GM23338 (cell line): ENCODE measurements around the gene TMEM271. TPM values are rescaled to one million over a fixed set of nuclear protein-coding genes. Genes with fewer than 3 reads are reported as not detected.

ENCODE experiments used
- ATAC-seq: fragments of 200-7000 bp; cut with Tn5 transposase; 3 replicates; pipeline ENCODE4 v1.9.1; 2020
- DNase-seq: peaks from one replicate; pipeline ENCODE4 v3.0.0-alpha.2; 2015; ENCODE audit warnings: low spot score
- H2AFZ ChIP-seq: fragments of 200-600 bp; sonication (generic); 2 replicates; pipeline ENCODE4 v1.8.0; 2016; ENCODE audit warnings: antibody characterized with exemption, mild to moderate bottlenecking, moderate library complexity
- H3F3A ChIP-seq: fragments of 200-600 bp; sonication (generic); replicated peaks from 2 replicates; pipeline ENCODE4 v1.8.0; 2017; ENCODE audit warnings: antibody characterized with exemption, mixed run types, low read depth
- H3K27ac ChIP-seq: fragments of 200-600 bp; sonication (generic); 2 replicates; pipeline ENCODE4 v1.6.1; 2016; ENCODE audit warnings: low read depth
- H3K27me3 ChIP-seq: fragments of 200-600 bp; sonication (generic); 2 replicates; pipeline ENCODE4 v1.8.0; 2016; ENCODE audit warnings: mild to moderate bottlenecking, mixed run types, moderate library complexity; ENCODE audit not compliant: insufficient read depth
- H3K36me3 ChIP-seq: fragments of 200-600 bp; sonication (generic); 2 replicates; pipeline ENCODE4 v1.8.0; 2016; ENCODE audit warnings: mild to moderate bottlenecking; ENCODE audit not compliant: insufficient read depth
- H3K4me1 ChIP-seq: fragments of 200-600 bp; sonication (generic); 2 replicates; pipeline ENCODE4 v1.8.0; 2016; ENCODE audit warnings: mild to moderate bottlenecking, moderate library complexity; ENCODE audit not compliant: insufficient read depth
- H3K4me2 ChIP-seq: fragments of 200-600 bp; sonication (generic); 2 replicates; pipeline ENCODE4 v1.7.1; 2017; ENCODE audit warnings: mixed run types
- H3K4me3 ChIP-seq: fragments of 200-600 bp; sonication (generic); 2 replicates; pipeline ENCODE4 v1.6.1; 2016; ENCODE audit warnings: mixed run types
- H3K79me2 ChIP-seq: fragments of 200-600 bp; sonication (generic); replicated peaks from 2 replicates; pipeline ENCODE4 v1.8.0; 2017; ENCODE audit warnings: mild to moderate bottlenecking; ENCODE audit not compliant: insufficient read depth
- H3K9me2 ChIP-seq: fragments of 200-600 bp; sonication (generic); 2 replicates; pipeline ENCODE4 v1.8.0; 2017; ENCODE audit not compliant: insufficient read depth
- H4K20me1 ChIP-seq: fragments of 200-600 bp; sonication (generic); replicated peaks from 2 replicates; pipeline ENCODE4 v1.8.0; 2017; ENCODE audit warnings: mild to moderate bottlenecking; ENCODE audit not compliant: insufficient read depth
- H3K27ac Mint-ChIP-seq: 2 replicates; pipeline ENCODE4 v1.8.0; 2020; ENCODE audit warnings: inconsistent platforms, mild to moderate bottlenecking, moderate library complexity, mixed read lengths
- H3K27me3 Mint-ChIP-seq: 3 replicates; pipeline ENCODE4 v1.8.0; 2022; ENCODE audit warnings: low read depth, mild to moderate bottlenecking, moderate library complexity, mixed read lengths, inconsistent platforms; ENCODE audit not compliant: insufficient read depth, poor library complexity
- H3K36me3 Mint-ChIP-seq: 3 replicates; pipeline ENCODE4 v1.8.0; 2021; ENCODE audit warnings: low read depth, mild to moderate bottlenecking, inconsistent platforms, moderate library complexity, mixed read lengths
- H3K4me1 Mint-ChIP-seq: 3 replicates; pipeline ENCODE4 v1.8.0; 2020; ENCODE audit warnings: mild to moderate bottlenecking, inconsistent platforms, mixed read lengths
- H3K4me3 Mint-ChIP-seq: 3 replicates; pipeline ENCODE4 v1.8.0; 2021; ENCODE audit warnings: moderate library complexity, mild to moderate bottlenecking, inconsistent platforms, mixed read lengths
- H3K9me3 Mint-ChIP-seq: 3 replicates; pipeline ENCODE4 v1.8.0; 2020; ENCODE audit warnings: moderate library complexity, mild to moderate bottlenecking, inconsistent platforms, mixed read lengths
- CREB1 ChIP-seq: fragments of 250-450 bp; sonication (Bioruptor Pico); IDR thresholded peaks from 2 replicates; pipeline ENCODE4 v1.5.0; 2020; ENCODE audit warnings: low read depth, mild to moderate bottlenecking, moderate library complexity
- STAT1 ChIP-seq: IDR thresholded peaks from one replicate; pipeline ENCODE4 v1.6.1; 2016; ENCODE audit warnings: antibody characterized with exemption; ENCODE audit not compliant: unreplicated experiment
- ZNF331 ChIP-seq: fragments of 250-450 bp; sonication (Bioruptor Pico); IDR thresholded peaks from 2 replicates; pipeline ENCODE4 v1.5.0; 2020; ENCODE audit warnings: low read depth, mild to moderate bottlenecking, moderate library complexity
- ZNF462 ChIP-seq: fragments of 250-450 bp; sonication (Bioruptor Pico); IDR thresholded peaks from 2 replicates; pipeline ENCODE4 v1.5.0; 2020; ENCODE audit warnings: mild to moderate bottlenecking, moderate library complexity
- polyA plus RNA-seq: library from polyadenylated mRNA; unstranded; fragments of >200 nt; fragmentation: Nextera tagmentation; extraction: Ambion mirVana; gene quantifications from 2 replicates; pipeline ENCODE4 v1.2.1, GENCODE V29; 2016
- total RNA-seq: library from RNA; depleted of rRNA; stranded (reverse); fragments of >200 nt; shearing (Covaris generic); gene quantifications from 2 replicates; pipeline ENCODE4 v1.2.3, GENCODE V29; 2014
- TF ChIP-seq, protein P1 (sequence below), 2 experiments: fragments of 200-600 bp in 1 of 2; sonication (generic) in 1 of 2; conservative IDR thresholded peaks; 2 replicates each; pipeline versions ENCODE4 v1.5.1 to v1.6.1; 2016 to 2017; ENCODE audit warnings: antibody characterized with exemption in 2 of 2, low read depth in 2 of 2, mild to moderate bottlenecking in 2 of 2, moderate library complexity in 1 of 2
- TF ChIP-seq, protein P2 (sequence below): IDR thresholded peaks from 2 replicates; pipeline ENCODE4 v1.6.1; 2016; ENCODE audit warnings: antibody characterized with exemption

TMEM271 gene
- total and polyA plus RNA-seq, 2 experiments from 2014 or later, result 0.11 TPM; not detected in 1

DNA sequence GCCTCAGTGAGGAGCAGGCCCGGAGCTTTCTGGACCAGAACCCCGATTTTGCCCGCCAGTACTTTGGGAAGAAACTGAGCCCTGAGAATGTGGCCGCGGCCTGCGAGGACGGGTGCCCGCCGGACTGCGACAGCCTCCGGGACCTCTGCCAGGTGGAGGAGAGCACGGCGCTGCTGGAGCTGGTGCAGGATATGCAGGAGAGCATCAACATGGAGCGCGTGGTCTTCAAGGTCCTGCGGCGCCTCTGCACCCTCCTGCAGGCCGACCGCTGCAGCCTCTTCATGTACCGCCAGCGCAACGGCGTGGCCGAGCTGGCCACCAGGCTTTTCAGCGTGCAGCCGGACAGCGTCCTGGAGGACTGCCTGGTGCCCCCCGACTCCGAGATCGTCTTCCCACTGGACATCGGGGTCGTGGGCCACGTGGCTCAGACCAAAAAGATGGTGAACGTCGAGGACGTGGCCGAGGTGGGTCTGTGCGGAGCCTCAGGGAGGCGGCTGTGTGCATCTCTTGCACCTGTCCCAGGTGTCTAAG lies 49.6 kb upstream of the TMEM271 start (continued):
- TF ChIP-seq, protein P1, sequence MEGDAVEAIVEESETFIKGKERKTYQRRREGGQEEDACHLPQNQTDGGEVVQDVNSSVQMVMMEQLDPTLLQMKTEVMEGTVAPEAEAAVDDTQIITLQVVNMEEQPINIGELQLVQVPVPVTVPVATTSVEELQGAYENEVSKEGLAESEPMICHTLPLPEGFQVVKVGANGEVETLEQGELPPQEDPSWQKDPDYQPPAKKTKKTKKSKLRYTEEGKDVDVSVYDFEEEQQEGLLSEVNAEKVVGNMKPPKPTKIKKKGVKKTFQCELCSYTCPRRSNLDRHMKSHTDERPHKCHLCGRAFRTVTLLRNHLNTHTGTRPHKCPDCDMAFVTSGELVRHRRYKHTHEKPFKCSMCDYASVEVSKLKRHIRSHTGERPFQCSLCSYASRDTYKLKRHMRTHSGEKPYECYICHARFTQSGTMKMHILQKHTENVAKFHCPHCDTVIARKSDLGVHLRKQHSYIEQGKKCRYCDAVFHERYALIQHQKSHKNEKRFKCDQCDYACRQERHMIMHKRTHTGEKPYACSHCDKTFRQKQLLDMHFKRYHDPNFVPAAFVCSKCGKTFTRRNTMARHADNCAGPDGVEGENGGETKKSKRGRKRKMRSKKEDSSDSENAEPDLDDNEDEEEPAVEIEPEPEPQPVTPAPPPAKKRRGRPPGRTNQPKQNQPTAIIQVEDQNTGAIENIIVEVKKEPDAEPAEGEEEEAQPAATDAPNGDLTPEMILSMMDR (conservative IDR thresholded peaks at IDR 0.05; ENCODE audit: low read depth in 2 of 2), result no peak
- TF ChIP-seq CREB1 (no peak), ZNF331 (no peak), STAT1 (no peak)
- TF ChIP-seq, protein P2, sequence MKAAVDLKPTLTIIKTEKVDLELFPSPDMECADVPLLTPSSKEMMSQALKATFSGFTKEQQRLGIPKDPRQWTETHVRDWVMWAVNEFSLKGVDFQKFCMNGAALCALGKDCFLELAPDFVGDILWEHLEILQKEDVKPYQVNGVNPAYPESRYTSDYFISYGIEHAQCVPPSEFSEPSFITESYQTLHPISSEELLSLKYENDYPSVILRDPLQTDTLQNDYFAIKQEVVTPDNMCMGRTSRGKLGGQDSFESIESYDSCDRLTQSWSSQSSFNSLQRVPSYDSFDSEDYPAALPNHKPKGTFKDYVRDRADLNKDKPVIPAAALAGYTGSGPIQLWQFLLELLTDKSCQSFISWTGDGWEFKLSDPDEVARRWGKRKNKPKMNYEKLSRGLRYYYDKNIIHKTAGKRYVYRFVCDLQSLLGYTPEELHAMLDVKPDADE, result no peak

- Mint-ChIP-seq H3K27ac (peak within 1 kb of the TSS; percentile 44; the same call in 1 of the 2 replicates), H3K4me1 (peaks cover 10% of the 10 kb centered on the region), H3K36me3 (no peaks in the 10 kb centered on the region), H3K4me3 (no peak within 1 kb of the TSS; the same call in 2 of the 3 replicates), H3K27me3 (peaks cover 14% of the 10 kb centered on the region), H3K9me3 (no peaks in the 10 kb centered on the region)
- Histone ChIP-seq H4K20me1 (no peaks in the 10 kb centered on the region), H3K9me2 (no peaks in the 10 kb centered on the region), H3K4me3 (no peak within 1 kb of the TSS), H3K4me2 (no peak within 1 kb of the TSS), H3K27me3 (no peaks in the 10 kb centered on the region), H3K36me3 (no peaks in the 10 kb centered on the region), H3K4me1 (no peaks in the 10 kb centered on the region; the same call in 1 of the 2 replicates), H3F3A (no peaks in the 10 kb centered on the region), H2AFZ (peak within 1 kb of the TSS; percentile 76), H3K79me2 (no peaks in the 10 kb centered on the region), H3K27ac (no peak within 1 kb of the TSS)
- ATAC-seq (peak; percentile 60), DNase-seq (peak; percentile 52)
- no peak for TF ChIP-seq ZNF462 (CRISPR knock-in tag)
- TF ChIP-seq, protein P1 (conservative IDR thresholded peaks at IDR 0.05; ENCODE audit: low read depth in 2 of 2), result peak in 1 of 2 experiments; percentile 53; a peak in 3 of 4 replicates
Observed at GRCh38 chr4:624705-625590, 48.9 kb upstream of the TMEM271 start, which contains the start of gene PDE6B. Gene PDE6B (plus strand): TSS chr4:625573. CDS start chr4:625627, 54 bp downstream.
